Ovary (tissue), 3 donors: ENCODE measurements around the gene RNF123.
"Not testable (repeated sequence)": the region's sequence is repeated elsewhere in the genome, so short reads cannot be mapped to it uniquely, and the experiment has no call there.

Experiments
- CTCF ChIP-seq, 3 donors: fragments of 450-650 bp in 2 of 3; fragments of 200-600 bp in 1 of 3; IDR thresholded peaks; one replicate each; pipeline versions ENCODE4 v1.5.1 to v1.8.0; 2016 to 2022; ENCODE audit warnings: antibody characterized with exemption in 3 of 3, mild to moderate bottlenecking in 1 of 3
- EP300 ChIP-seq: sonication (generic); formaldehyde crosslinking; IDR thresholded peaks from one replicate; pipeline ENCODE4 v1.6.1; 2017; ENCODE audit warnings: antibody characterized with exemption
- POLR2A ChIP-seq: fragments of 450-650 bp; IDR thresholded peaks from one replicate; pipeline ENCODE4 v1.6.1; 2017; ENCODE audit warnings: antibody characterized with exemption, mild to moderate bottlenecking, moderate library complexity
- donor health status: DM: no; HTN: no; CAD: no.

GRCh38 chr3:49684453-49684852, 4.9 kb upstream of the RNF123 start:
- TF ChIP-seq CTCF (IDR thresholded peaks at IDR 0.05); EP300; POLR2A: not testable (repeated sequence)
